Measurements from ENCODE around the gene SLC5A2.

The SLC5A2 gene

DNA sequence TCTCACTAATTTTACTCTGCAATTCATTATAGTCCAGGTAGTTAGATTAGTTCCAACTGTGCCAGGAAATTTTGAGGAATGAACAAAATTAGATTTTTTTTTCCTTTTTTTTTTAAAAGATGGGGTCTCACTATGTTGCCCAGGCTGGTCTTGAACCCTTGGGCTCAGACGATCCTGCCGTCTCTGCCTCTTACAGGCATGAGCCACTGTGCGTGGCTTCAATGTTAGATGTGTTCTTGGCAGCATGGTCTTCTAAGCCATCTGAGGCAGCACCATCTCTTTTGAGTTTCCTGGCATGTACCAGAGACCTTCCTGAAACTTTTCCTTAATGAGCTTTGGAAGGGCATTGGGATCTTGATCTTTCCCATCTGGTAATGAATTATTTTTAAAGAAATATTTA, 42.2 kb downstream of the SLC5A2 start:
- Histone ChIP-seq H3K9me3 (ENCODE audit: insufficient read depth, low read length) (no peaks in the 10 kb centered on the region), H3K4me1 (ENCODE audit: insufficient read depth, insufficient read length) (peaks cover 7% of the 10 kb centered on the region), H3K9ac (ENCODE audit: insufficient read length, low read depth) (no peak overlapping the region), H3K36me3 (ENCODE audit: insufficient read depth, insufficient read length, low read length) (no peaks in the 10 kb centered on the region), H3K4me3 (ENCODE audit: insufficient read length, low read depth) (no peak overlapping the region), H3K27me3 (ENCODE audit: insufficient read depth, insufficient read length) (peaks cover 29% of the 10 kb centered on the region)
- no peak for DNase-seq (ENCODE audit: low read depth, low spot score)
- TF ChIP-seq ZNF274 (IDR thresholded peaks at IDR 0.05; ENCODE audit: low read depth, low read length), result no peak
- no peak for TF ChIP-seq YY1 (IDR thresholded peaks at IDR 0.05; ENCODE audit: insufficient read depth, insufficient read length)
- no peak for TF ChIP-seq SUZ12 (IDR thresholded peaks at IDR 0.05; ENCODE audit: extremely low read depth, insufficient read depth, insufficient read length)

DNA sequence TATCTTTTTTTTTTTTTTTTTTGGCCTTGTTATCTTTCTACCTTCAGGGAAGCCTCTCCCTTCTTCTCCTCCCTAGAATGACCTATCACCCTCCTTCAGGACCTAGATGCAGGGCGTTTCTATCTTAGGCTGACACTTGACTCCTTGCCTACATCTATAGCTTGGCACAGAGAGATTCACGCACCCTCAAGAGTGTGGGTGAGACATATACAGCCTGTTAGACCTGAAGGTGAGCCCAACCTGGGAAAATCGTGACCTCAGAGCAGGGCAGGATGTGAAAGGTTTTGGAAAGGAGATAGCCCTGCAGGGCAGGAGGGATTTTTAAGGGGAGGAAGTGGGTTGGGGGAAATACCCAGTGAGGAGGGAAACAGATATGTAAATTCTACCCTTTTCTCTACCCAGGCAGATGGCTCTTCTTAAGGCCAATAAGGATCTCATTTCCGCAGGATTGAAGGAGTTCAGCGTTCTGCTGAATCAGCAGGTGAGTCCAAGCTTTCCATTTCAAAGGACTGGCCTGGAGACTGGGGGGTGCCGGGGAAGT, 44.9 kb downstream of the SLC5A2 start, which contains the start of gene AHSP:
Gene AHSP, plus strand, starts transcription at position 167 of the 541 bp plus-strand sequence. Its CDS starts 240 bp downstream, at position 407.
- TF ChIP-seq SUZ12 (IDR thresholded peaks at IDR 0.05; ENCODE audit: extremely low read depth, insufficient read depth, insufficient read length), result no peak
- no peak for TF ChIP-seq YY1 (IDR thresholded peaks at IDR 0.05; ENCODE audit: insufficient read depth, insufficient read length)
- no peak for TF ChIP-seq ZNF274 (IDR thresholded peaks at IDR 0.05; ENCODE audit: low read depth, low read length)
- no peak for DNase-seq (ENCODE audit: low read depth, low spot score)
- Histone ChIP-seq H3K27me3 (ENCODE audit: insufficient read depth, insufficient read length) (peaks cover 50% of the 10 kb centered on the region), H3K4me1 (ENCODE audit: insufficient read depth, insufficient read length) (peaks cover 8% of the 10 kb centered on the region), H3K36me3 (ENCODE audit: insufficient read depth, insufficient read length, low read length) (no peaks in the 10 kb centered on the region), H3K4me3 (ENCODE audit: insufficient read length, low read depth) (peak within 1 kb of the TSS; percentile 46), H3K9me3 (ENCODE audit: insufficient read depth, low read length) (no peaks in the 10 kb centered on the region), H3K9ac (ENCODE audit: insufficient read length, low read depth) (peak within 1 kb of the TSS; percentile 62)

DNA sequence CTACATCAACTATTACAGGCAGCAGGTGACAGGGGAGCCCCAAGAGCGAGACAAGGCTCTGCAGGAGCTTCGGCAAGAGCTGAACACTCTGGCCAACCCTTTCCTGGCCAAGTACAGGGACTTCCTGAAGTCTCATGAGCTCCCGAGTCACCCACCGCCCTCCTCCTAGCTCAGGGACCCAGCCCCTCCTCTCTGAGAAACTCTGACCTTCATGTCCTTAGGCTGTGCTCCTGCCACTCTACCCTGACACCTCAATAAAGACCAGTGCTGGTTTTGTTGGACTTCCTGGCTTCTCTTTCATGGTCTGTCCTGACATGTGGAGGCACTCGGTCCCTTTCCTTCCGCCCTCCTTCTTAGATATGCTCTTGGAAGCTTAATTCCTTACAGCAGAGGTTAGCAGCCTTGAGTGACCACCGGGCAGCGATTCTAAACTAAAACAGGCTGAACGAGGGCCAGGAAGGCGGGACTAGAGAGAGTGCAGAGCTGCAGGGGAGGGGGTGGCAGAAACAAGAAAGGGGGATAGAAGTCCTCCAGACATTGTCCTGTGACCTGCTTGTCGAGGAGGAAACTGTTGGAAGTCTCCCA, 45.7 kb downstream of the SLC5A2 start:
- no peaks in the 10 kb centered on the region for H3K9me3 ChIP-seq (ENCODE audit: insufficient read depth, low read length)
- no peak for DNase-seq (ENCODE audit: low read depth, low spot score)
- H3K4me1 ChIP-seq (ENCODE audit: insufficient read depth, insufficient read length), result peaks cover 8% of the 10 kb centered on the region
- TF ChIP-seq YY1 (IDR thresholded peaks at IDR 0.05; ENCODE audit: insufficient read depth, insufficient read length) (no peak), ZNF274 (IDR thresholded peaks at IDR 0.05; ENCODE audit: low read depth, low read length) (no peak), SUZ12 (IDR thresholded peaks at IDR 0.05; ENCODE audit: extremely low read depth, insufficient read depth, insufficient read length) (no peak)
- H3K4me3 ChIP-seq (ENCODE audit: insufficient read length, low read depth), result peak overlapping the region; percentile 46
- H3K36me3 ChIP-seq (ENCODE audit: insufficient read depth, insufficient read length, low read length), result no peaks in the 10 kb centered on the region
- peak overlapping the region; percentile 62 for H3K9ac ChIP-seq (ENCODE audit: insufficient read length, low read depth)
- H3K27me3 ChIP-seq (ENCODE audit: insufficient read depth, insufficient read length), result peaks cover 50% of the 10 kb centered on the region

DNA sequence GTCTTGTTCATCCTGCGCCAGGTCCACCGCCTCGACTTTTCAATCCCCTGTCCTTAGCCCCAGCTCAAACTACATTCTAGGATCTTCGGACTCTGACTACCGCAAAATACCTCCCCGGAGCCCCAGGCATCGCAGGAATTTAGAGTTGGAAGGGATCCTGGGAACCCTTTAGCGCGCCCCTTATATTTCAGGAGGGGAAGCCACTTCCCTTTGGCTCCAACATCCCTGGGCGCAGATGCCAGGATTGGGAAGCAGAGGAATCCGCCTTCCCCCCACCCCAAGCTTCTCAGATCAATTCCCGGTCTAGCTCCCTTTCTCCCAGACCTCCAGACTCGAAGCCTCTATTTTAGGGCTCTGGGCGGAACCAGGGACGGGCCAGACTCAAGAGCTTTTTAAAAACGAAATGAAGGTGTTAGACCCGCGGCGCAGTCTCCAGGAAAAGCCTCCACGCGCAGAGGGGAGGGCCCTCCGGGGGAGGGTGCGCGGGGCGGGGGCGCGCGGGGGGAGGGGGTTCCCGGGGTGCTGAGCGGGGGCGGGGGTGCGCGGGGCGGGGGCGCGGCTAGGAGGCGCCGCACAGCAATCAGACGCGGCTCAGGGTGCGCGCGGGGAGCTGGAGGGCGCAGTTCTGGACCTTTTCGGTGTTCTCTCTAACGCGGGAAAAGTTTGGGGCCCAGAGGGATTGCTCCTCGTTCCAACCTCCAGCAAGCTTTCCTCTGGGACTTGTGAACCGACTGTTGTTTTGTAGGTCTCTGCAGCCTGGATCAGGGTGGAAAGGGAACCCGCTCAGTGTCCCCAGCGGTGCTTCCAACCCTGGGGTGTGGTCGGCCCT, 46.4 kb downstream of the SLC5A2 start:
- peaks cover 50% of the 10 kb centered on the region for H3K27me3 ChIP-seq (ENCODE audit: insufficient read depth, insufficient read length)
- no peaks in the 10 kb centered on the region for H3K36me3 ChIP-seq (ENCODE audit: insufficient read depth, insufficient read length, low read length)
- H3K4me1 ChIP-seq (ENCODE audit: insufficient read depth, insufficient read length), result peaks cover 8% of the 10 kb centered on the region
- H3K9ac ChIP-seq (ENCODE audit: insufficient read length, low read depth), result peak overlapping the region; percentile 62
- H3K9me3 ChIP-seq (ENCODE audit: insufficient read depth, low read length), result no peaks in the 10 kb centered on the region
- H3K4me3 ChIP-seq (ENCODE audit: insufficient read length, low read depth), result peak overlapping the region; percentile 46
- DNase-seq (ENCODE audit: low read depth, low spot score), result no peak
- TF ChIP-seq YY1 (IDR thresholded peaks at IDR 0.05; ENCODE audit: insufficient read depth, insufficient read length) (no peak), ZNF274 (IDR thresholded peaks at IDR 0.05; ENCODE audit: low read depth, low read length) (no peak), SUZ12 (IDR thresholded peaks at IDR 0.05; ENCODE audit: extremely low read depth, insufficient read depth, insufficient read length) (no peak)

DNA sequence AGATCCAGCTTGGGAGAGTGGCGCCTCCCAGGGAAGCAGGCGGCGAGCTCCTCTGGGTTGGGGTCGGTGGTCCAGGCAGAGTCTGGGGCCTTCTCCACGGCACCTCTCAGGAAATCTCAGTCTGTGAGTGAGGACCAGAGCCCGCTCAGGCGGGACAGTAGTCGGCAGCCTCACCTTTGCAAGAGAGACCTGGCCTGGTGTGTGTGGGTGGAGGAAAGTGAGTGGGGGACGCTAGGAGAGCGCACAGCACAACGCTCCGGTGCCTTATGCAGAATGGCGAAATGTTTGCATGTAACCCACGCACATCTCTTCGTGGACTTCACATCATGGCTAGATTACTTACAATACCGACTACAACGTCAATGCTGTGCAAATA, 47.0 kb downstream of the SLC5A2 start:
- Histone ChIP-seq H3K27me3 (ENCODE audit: insufficient read depth, insufficient read length) (peaks cover 50% of the 10 kb centered on the region), H3K9ac (ENCODE audit: insufficient read length, low read depth) (peak overlapping the region; percentile 50), H3K4me1 (ENCODE audit: insufficient read depth, insufficient read length) (peaks cover 8% of the 10 kb centered on the region), H3K4me3 (ENCODE audit: insufficient read length, low read depth) (peak overlapping the region; percentile 29), H3K9me3 (ENCODE audit: insufficient read depth, low read length) (no peaks in the 10 kb centered on the region), H3K36me3 (ENCODE audit: insufficient read depth, insufficient read length, low read length) (no peaks in the 10 kb centered on the region)
- TF ChIP-seq ZNF274 (IDR thresholded peaks at IDR 0.05; ENCODE audit: low read depth, low read length), result no peak
- no peak for TF ChIP-seq SUZ12 (IDR thresholded peaks at IDR 0.05; ENCODE audit: extremely low read depth, insufficient read depth, insufficient read length)
- no peak for TF ChIP-seq YY1 (IDR thresholded peaks at IDR 0.05; ENCODE audit: insufficient read depth, insufficient read length)
- no peak for DNase-seq (ENCODE audit: low read depth, low spot score)

GRCh38 chr16:31530405-31530804, 47.5 kb downstream of the SLC5A2 start:
- Histone ChIP-seq H3K9ac (ENCODE audit: insufficient read length, low read depth) (no peak overlapping the region), H3K36me3 (ENCODE audit: insufficient read depth, insufficient read length, low read length) (no peaks in the 10 kb centered on the region), H3K27me3 (ENCODE audit: insufficient read depth, insufficient read length) (peaks cover 50% of the 10 kb centered on the region), H3K4me1 (ENCODE audit: insufficient read depth, insufficient read length) (peaks cover 8% of the 10 kb centered on the region), H3K4me3 (ENCODE audit: insufficient read length, low read depth) (no peak overlapping the region), H3K9me3 (ENCODE audit: insufficient read depth, low read length) (no peaks in the 10 kb centered on the region)
- DNase-seq (ENCODE audit: low read depth, low spot score), result no peak
- TF ChIP-seq YY1 (IDR thresholded peaks at IDR 0.05; ENCODE audit: insufficient read depth, insufficient read length) (no peak), ZNF274 (IDR thresholded peaks at IDR 0.05; ENCODE audit: low read depth, low read length) (no peak)

- Histone ChIP-seq H3K27me3 (ENCODE audit: insufficient read depth, insufficient read length) (peaks cover 55% of the 10 kb centered on the region), H3K36me3 (ENCODE audit: insufficient read depth, insufficient read length, low read length) (no peaks in the 10 kb centered on the region), H3K9me3 (ENCODE audit: insufficient read depth, low read length) (no peaks in the 10 kb centered on the region), H3K9ac (ENCODE audit: insufficient read length, low read depth) (no peak overlapping the region), H3K4me1 (ENCODE audit: insufficient read depth, insufficient read length) (peaks cover 8% of the 10 kb centered on the region), H3K4me3 (ENCODE audit: insufficient read length, low read depth) (no peak overlapping the region)
- TF ChIP-seq YY1 (IDR thresholded peaks at IDR 0.05; ENCODE audit: insufficient read depth, insufficient read length) (no peak), SUZ12 (IDR thresholded peaks at IDR 0.05; ENCODE audit: extremely low read depth, insufficient read depth, insufficient read length) (no peak), ZNF274 (IDR thresholded peaks at IDR 0.05; ENCODE audit: low read depth, low read length) (no peak)
- DNase-seq (ENCODE audit: low read depth, low spot score), result no peak
Observed at GRCh38 chr16:31531096-31531495, 48.2 kb downstream of the SLC5A2 start.
